GM03348 (cell line): ENCODE measurements around the gene CLRN3.
A peak's percentile ranks its signal among the peaks of the same experiment; 100 is the strongest.

Experiments
- DNase-seq: peaks from one replicate; pipeline ENCODE4 v3.0.0; 2012; ENCODE audit warnings: low spot score

Gene CLRN3

GRCh38 chr10:127919418-127920271 is 26.9 kb upstream of the CLRN3 start:
- peak; percentile 46 for DNase-seq

GRCh38 chr10:127918572-127918971 is 25.8 kb upstream of the CLRN3 start:
- DNase-seq, result no peak

GRCh38 chr10:127916826-127917225 is 24.1 kb upstream of the CLRN3 start:
- DNase-seq, result no peak

GRCh38 chr10:127915324-127915723 is 22.6 kb upstream of the CLRN3 start:
- no peak for DNase-seq

- DNase-seq, result no peak
Observed at GRCh38 chr10:127913368-127913759, 20.6 kb upstream of the CLRN3 start.

GRCh38 chr10:127912607-127913367 is 20.0 kb upstream of the CLRN3 start:
- DNase-seq, result no peak

GRCh38 chr10:127911867-127912257 is 19.1 kb upstream of the CLRN3 start:
- DNase-seq, result no peak

GRCh38 chr10:127911218-127911866 is 18.6 kb upstream of the CLRN3 start:
- no peak for DNase-seq

GRCh38 chr10:127910464-127910770 is 17.7 kb upstream of the CLRN3 start:
- no peak for DNase-seq

- DNase-seq, result no peak
Observed at GRCh38 chr10:127909716-127910463, 17.1 kb upstream of the CLRN3 start.

GRCh38 chr10:127908959-127909267 is 16.2 kb upstream of the CLRN3 start:
- no peak for DNase-seq

GRCh38 chr10:127908106-127908958 is 15.6 kb upstream of the CLRN3 start:
- peak; percentile 43 for DNase-seq

- DNase-seq, result peak; percentile 75
Observed at GRCh38 chr10:127907411-127908105, 14.8 kb upstream of the CLRN3 start.

GRCh38 chr10:127906548-127907377 is 14.0 kb upstream of the CLRN3 start, which contains the start of gene PTPRE:
Gene PTPRE (plus strand): TSS chr10:127907103. CDS start chr10:128040882, 133,779 bp downstream.
- peak; percentile 95 for DNase-seq

GRCh38 chr10:127905848-127906261 is 13.1 kb upstream of the CLRN3 start:
- DNase-seq, result no peak

- DNase-seq, result no peak
Observed at GRCh38 chr10:127905001-127905847, 12.5 kb upstream of the CLRN3 start.

GRCh38 chr10:127904311-127905000 is 11.7 kb upstream of the CLRN3 start:
- no peak for DNase-seq

GRCh38 chr10:127903789-127904188 is 11.0 kb upstream of the CLRN3 start:
- DNase-seq, result no peak
